GM21515 (cell line): Measurements from ENCODE around the gene CREB3L2.

Source experiments
- ATAC-seq: cut with Tn5 transposase; IDR thresholded peaks from one replicate; pipeline ENCODE4 v1.9.1; 2021; ENCODE audit not compliant: unreplicated experiment

The CREB3L2 gene

DNA sequence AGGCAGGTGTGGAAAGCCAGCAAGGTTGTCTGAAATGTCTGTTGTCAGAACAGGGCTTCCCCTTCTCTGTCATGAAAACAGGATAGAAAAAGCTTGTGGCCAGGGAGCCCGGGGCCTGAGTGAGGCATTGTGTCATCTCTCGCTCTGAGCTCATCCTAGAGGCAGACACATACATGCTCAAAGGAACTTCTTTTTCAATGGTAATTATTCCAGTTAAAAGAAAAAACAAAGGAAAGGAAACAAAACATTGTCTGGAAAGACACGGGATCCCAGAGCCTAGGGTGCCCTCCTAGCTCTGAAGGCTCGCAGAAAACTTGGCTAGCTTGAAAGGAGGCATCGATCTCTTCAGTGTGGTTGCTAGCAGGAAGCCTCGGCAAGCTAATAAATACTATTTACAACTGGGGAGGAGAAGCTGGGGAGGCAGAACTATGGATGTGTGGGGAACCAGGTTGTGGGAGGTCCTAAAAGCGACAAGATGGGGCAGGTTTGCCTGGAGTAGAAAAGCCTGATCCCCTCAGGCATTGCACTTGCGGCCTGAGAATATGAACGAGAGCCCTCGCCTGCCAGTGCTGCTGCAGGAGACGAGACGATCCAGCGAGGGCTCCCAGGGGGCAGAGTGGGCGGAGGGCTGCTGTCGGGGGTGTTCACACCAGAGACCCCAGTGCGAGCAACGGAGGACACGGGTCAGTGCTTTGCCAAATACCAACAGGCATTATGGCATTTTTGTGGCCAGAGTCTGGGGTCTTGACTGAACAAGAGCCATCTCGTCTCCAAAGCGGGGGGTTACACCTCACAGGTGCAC is 122.3 kb downstream of the CREB3L2 start:
- ATAC-seq: no peak

GRCh38 chr7:137878333-137878961 is 123.4 kb downstream of the CREB3L2 start:
- no peak for ATAC-seq

DNA sequence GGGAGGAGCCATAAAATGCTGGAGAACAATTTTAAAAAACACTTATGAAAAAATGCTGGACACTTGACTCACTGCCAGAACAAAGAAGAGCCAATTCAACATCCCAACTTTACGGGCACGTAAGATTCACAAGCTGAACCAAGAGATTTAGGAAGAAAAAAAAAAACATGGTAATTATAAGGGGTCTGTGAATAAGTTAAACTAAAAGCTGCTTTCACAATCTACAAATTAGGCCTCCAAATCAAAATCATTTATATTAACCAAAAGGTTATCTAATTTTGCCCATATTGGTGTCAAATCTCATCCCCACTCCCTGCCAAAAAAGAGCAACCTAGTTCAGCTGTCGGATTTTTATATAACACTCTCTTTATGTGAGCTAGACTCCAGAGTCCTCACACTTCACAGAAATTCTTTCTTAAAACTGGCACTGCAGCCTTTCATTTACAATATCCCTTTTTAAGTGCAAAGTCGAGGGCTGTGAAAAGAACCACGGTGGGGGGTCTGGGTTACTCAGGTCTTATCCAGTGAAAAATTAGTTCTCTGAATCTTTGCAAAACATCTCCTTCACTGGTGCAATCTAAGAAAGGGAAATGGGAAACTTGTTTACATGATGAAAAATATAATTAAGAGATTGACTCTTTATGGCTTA is 124.7 kb downstream of the CREB3L2 start:
- no peak for ATAC-seq

DNA sequence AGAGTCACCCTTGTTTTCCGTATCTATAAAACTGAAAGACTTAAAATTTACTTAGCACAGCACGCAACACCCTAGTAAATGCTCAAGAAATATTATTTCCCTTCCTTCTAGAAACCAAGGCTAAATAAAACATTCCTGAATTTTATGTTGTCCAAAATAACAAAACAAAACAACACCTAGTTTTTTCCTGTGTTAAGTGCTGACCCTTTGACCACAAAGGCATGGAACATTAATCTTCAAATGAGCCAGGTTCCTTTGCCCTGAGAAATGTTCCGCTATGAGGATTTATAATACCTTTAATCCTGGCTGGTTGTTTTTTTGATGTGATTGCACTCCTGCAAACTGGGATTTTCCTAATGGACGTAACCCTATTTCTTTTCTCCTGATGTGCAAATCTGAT is 126.1 kb downstream of the CREB3L2 start:
- ATAC-seq: no peak

DNA sequence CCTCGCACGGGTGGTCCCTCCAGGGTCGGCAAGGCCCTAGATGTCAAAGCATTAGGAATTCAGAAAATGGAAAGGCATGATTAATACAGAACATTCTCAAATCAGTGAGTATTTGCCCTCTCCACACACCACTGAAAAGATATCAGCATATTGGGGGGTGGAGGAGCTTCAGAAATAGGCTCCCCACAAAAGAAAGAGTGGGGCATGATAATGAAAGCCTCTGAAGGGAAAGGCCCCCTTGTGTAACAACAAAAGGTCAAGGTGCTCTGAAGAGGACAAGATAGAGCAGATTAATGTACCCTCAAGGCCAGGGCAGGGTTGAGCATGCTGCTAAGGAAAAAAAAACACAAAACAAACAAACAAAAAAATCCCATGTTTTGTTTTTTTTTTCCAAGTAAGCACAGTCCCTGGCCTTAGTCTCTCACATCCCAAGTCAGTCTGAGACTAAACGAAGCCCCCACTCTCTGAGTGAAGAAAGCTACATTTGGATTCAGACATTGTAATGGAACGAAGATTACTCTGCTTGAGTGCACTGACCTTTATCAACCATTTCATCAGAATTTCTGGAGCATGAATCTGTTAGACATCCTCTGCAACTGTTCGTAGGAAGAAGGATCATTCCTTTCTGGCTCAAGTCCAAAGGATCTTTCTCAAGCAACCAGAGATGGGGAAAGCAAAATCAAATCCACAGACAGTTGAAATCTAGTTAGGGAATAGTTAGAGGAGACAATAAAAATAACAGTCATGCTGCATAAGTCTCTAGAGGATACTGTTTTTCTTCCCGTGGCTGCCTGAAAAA is 127.7 kb downstream of the CREB3L2 start:
- ATAC-seq: no peak

DNA sequence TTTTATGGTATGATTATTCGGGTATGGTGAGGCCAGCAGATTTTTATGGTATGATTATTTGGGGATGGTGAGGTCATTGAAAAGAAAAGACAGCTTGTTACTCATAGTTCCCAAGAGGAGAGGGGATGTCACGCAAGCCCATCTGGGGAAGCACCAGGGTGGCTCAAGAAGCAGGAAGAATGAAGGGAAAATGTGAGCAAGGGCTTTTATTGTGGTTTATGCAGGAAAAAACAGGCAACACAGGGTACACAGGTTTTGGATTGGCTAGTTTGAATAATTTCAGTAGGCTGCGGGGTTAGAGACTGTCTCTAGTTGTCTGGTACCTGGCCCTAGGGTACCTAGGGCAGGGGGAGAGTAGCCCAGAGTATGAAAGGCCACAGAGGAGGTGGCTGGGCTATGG is 128.4 kb downstream of the CREB3L2 start:
- ATAC-seq: no peak

GRCh38 chr7:137871170-137871915 is 130.5 kb downstream of the CREB3L2 start:
- ATAC-seq: no peak

DNA sequence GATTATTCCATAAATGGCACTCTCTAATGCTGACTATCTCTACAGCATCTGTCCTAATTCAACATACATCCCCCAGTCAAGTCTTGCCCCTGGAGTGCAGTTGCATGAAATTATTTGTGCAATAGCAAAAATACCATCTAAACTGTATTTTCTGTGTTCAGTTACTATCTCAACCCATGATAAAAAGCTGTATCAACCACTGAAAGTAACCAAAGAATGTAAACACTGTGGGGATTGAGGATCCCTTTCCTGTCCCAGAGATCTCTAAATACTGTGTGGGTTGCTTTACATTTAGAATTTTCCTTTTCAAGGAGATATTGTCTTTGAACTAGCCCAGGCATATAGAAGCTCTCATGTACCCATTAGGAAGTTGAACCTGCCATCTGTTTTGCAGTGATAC is 131.2 kb downstream of the CREB3L2 start:
- no peak for ATAC-seq

DNA sequence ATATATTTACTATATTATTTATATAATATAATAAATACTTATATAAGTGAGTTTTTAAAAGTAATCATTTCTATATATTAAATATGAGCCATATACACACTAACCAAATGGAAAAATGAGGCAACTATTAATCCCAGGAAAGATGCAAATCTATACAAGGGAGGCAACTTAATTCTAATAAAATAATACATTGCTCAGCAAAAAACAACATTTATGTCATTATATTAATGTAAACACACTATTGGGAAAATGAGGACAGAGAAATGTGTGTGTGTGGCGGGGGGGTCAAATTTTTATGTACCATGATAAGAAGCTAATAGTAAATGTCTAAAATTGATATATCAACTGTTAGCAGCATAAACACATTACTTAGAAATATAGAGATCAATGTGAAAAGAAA is 131.8 kb downstream of the CREB3L2 start:
- ATAC-seq: no peak

- no peak for ATAC-seq
These were observed 132.6 kb downstream of the CREB3L2 start for GRCh38 chr7:137869260-137869659.

DNA sequence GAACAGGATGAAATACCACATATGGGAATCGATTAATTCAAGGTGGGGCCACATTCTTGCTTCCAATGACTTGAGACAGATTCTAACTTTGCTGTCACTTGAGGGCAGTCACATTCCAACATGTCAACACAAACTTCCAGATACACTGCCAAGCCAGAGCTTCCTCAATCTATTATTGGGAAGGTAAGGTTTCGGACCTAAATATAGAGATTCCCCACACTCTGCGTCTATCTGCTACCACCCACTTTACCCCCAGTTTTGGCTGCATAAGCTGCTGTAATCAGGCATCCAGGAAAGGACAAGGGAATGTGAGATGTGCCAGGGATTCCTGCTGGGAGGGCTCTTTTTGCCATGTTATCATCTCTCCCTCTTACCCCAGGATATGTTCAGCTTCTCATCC is 134.6 kb downstream of the CREB3L2 start:
- ATAC-seq: no peak

DNA sequence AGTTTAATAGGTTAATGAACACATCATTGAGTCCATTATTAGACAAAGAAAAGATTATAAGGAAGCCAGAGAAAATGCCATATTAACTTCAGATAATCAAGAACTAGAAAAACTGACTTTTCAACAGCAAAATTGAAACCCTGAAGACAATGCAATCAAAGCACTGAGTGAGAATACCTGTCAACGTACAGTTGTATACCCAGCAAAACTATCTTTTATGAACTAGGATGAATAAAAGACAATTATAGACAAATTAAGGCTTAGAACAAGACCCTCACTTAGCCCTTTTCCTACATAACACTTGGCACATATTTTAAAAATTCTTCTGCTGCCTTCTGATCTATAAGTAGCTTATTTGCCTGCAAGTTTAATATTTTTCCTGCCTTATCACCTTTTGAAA is 136.1 kb downstream of the CREB3L2 start:
- no peak for ATAC-seq

DNA sequence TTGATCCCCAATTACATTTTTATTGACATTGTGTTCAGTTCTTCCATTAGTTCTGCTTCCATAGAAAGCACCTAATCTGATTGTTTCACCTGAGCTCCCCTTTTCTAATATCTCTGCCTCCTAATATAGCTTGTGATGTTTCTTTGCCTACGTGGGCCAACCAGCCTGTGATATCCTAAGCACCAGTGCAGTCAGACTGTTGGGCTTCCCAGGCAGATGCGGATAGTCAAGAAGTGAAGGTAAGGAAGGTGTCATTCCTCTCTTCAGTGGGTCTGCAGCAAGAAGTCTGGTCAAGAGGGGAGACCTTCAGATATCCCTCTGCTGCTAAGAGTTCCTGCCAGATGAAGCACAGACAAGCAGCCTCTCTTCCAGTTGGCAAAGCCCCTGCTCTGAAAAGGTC is 138.9 kb downstream of the CREB3L2 start:
- no peak for ATAC-seq

- no peak for ATAC-seq
These were observed 139.5 kb downstream of the CREB3L2 start for GRCh38 chr7:137862358-137862757.

- ATAC-seq: no peak
These were observed 141.3 kb downstream of the CREB3L2 start for GRCh38 chr7:137860542-137860941.

DNA sequence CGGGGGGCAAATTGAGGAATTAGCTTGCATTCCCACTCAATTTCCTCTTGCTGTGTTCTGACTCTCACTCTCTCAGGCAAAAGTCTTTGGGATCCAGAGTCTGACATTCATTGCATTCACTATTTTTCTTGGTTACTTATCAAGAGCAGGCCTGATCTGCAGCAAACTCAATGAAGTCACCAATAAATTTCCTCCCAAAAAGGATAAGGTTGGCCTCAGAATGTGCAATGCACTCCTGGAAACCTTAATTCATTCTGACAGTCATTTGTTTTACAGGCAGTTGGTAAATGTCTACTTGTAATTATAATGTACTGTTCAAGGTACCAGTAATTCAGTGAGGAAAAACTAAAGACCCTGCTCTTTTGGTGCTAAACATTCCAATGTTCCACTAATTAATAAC is 148.8 kb downstream of the CREB3L2 start:
- no peak for ATAC-seq

- ATAC-seq: no peak
These were observed 149.8 kb downstream of the CREB3L2 start for GRCh38 chr7:137852108-137852507.

- no peak for ATAC-seq
These were observed 150.6 kb downstream of the CREB3L2 start for GRCh38 chr7:137850972-137851945.

DNA sequence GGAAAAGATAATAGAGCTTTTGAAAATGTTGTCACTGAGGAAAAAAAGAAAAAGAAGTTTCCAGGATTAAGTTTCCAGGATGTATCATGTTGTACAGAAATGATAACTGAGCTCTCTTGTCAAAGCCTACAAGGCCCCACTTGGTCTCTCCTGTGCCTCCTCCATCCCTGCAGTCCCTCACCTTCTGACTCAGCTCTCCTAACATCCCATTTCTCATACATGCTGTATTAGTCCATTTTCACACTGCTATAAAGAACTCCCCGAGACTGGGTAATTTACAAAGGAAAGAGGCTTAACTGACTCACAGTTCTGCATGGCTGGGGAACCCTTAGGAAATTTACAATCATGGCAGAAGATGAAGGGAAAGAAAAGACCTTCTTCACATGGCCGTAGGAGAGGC is 151.3 kb downstream of the CREB3L2 start:
- ATAC-seq: no peak

DNA sequence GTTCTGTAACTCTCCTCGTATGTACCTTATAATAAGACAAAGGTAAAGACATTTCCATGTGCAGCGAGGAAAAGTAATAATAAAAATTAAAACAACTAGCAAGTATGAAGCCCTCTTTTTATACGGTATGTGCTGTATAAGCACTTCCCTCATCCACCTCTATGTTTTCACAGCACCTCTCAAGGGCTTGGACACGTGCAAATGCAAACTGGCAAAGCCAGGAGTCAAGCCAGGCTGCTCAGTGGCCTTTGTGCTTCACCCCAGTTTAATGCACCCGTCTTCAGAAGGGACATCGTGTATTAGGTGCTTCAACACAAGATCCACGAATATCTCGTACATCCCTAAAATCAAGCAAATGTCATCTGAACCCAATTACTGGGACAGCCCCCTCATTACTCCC is 153.8 kb downstream of the CREB3L2 start:
- ATAC-seq: no peak
